K562 (cell line): Measurements from ENCODE around the gene CTDSP2. TPM values are rescaled to one million over a fixed set of nuclear protein-coding genes. Genes with fewer than 3 reads are reported as not detected.
A peak's percentile ranks its signal among the peaks of the same experiment; 100 is the strongest.

Experiments
- DIDO1 ChIP-seq: fragments of 450-650 bp; IDR thresholded peaks from 2 replicates; pipeline ENCODE4 v1.6.1; 2016; ENCODE audit warnings: low read depth, missing biosample characterization, missing genetic modification characterization
- HDAC2 ChIP-seq: fragments of 450-650 bp; IDR thresholded peaks from 2 replicates; pipeline ENCODE4 v1.6.1; 2016; ENCODE audit warnings: mild to moderate bottlenecking
- MTA1 ChIP-seq: fragments of 450-650 bp; IDR thresholded peaks from 2 replicates; pipeline ENCODE4 v1.6.1; 2017; ENCODE audit warnings: borderline replicate concordance
- POLR2A ChIP-seq: fragments of 450-650 bp; conservative IDR thresholded peaks from 2 replicates; pipeline ENCODE4 v1.6.1; 2016
- POLR2AphosphoS5 ChIP-seq: IDR thresholded peaks from 2 replicates; pipeline ENCODE4 v1.6.1; 2011; ENCODE audit warnings: mild to moderate bottlenecking, low read depth, low read length, moderate library complexity; ENCODE audit not compliant: control insufficient read depth, insufficient read depth
- POU5F1 ChIP-seq: fragments of 150-350 bp; IDR thresholded peaks from 2 replicates; pipeline ENCODE4 v1.6.1; 2014; ENCODE audit warnings: borderline replicate concordance, low read length, low read depth, mild to moderate bottlenecking; ENCODE audit not compliant: partially characterized antibody
- RBM14 ChIP-seq: fragments of 200-400 bp; formaldehyde crosslinking; IDR thresholded peaks from 2 replicates; pipeline ENCODE4 v1.6.1; 2018; ENCODE audit warnings: low read depth, mild to moderate bottlenecking, low read length, moderate library complexity, borderline replicate concordance; ENCODE audit not compliant: insufficient read depth
- SAP30 ChIP-seq: fragments of 200-600 bp; sonication (generic); IDR thresholded peaks from 2 replicates; pipeline ENCODE4 v1.6.1; 2012; ENCODE audit warnings: borderline replicate concordance, low read depth, mild to moderate bottlenecking, moderate library complexity, low read length, control low read depth, inconsistent platforms; ENCODE audit not compliant: insufficient read depth, poor library complexity, severe bottlenecking
- SIN3A ChIP-seq, 2 experiments: fragments of 150-350 bp in 1 of 2; IDR thresholded peaks; 2 replicates each; pipeline ENCODE4 v1.6.1; 2011 to 2016; ENCODE audit warnings: borderline replicate concordance in 2 of 2, low read depth in 2 of 2, low read length in 2 of 2, mild to moderate bottlenecking in 2 of 2, moderate library complexity in 2 of 2; ENCODE audit not compliant: control insufficient read depth in 1 of 2
- SIN3B ChIP-seq: fragments of 450-650 bp; IDR thresholded peaks from 2 replicates; pipeline ENCODE4 v1.6.1; 2017; ENCODE audit warnings: low read depth, mild to moderate bottlenecking, moderate library complexity
- SOX6 ChIP-seq: fragments of 450-650 bp; IDR thresholded peaks from 2 replicates; pipeline ENCODE4 v1.6.1; 2014; ENCODE audit warnings: mild to moderate bottlenecking
- SUPT5H ChIP-seq: fragments of 450-650 bp; IDR thresholded peaks from 2 replicates; pipeline ENCODE4 v1.6.1; 2016
- TBL1XR1 ChIP-seq, 2 experiments: IDR thresholded peaks; 2 replicates each; pipeline ENCODE4 v1.6.1; 2012; ENCODE audit warnings: improper control_type of control experiment in 2 of 2, low read length in 2 of 2, mild to moderate bottlenecking in 1 of 2
- TOE1 ChIP-seq, 2 experiments: fragments of 450-650 bp in 1 of 2; sonication (generic) in 1 of 2; formaldehyde crosslinking in 1 of 2; IDR thresholded peaks; 2 replicates each; pipeline versions ENCODE4 v1.7.1 to v1.8.0; 2016 to 2022; ENCODE audit warnings: borderline replicate concordance in 2 of 2, mild to moderate bottlenecking in 2 of 2, antibody characterized with exemption in 1 of 2, inconsistent platforms in 1 of 2, low read depth in 1 of 2, missing genetic modification reagents in 1 of 2, moderate library complexity in 1 of 2
- YY1 ChIP-seq, 3 experiments: IDR thresholded peaks; 2 replicates each; pipeline ENCODE4 v1.6.1; 2011; ENCODE audit warnings: low read length in 2 of 3, mild to moderate bottlenecking in 2 of 3, moderate library complexity in 2 of 3, borderline replicate concordance in 1 of 3, control low read depth in 1 of 3, low read depth in 1 of 3; ENCODE audit not compliant: insufficient read depth in 3 of 3, insufficient replicate concordance in 2 of 3, control insufficient read depth in 1 of 3, insufficient read length in 1 of 3; ENCODE audit errors: extremely low read depth in 1 of 3
- ZNF583 ChIP-seq: fragments of 250-450 bp; sonication (Bioruptor Pico); IDR thresholded peaks from 2 replicates; pipeline ENCODE4 v1.4.0; 2020
- polyA plus RNA-seq, 8 experiments: library from polyadenylated mRNA; depleted of rRNA in 4 of 8; stranded (reverse) in 5 of 8; unstranded in 3 of 8; fragments of >200 nt; fragmentation: Nextera tagmentation in 2 of 8; fragmentation: Illumina TruSeq in 1 of 8; extraction: Ambion mirVana in 2 of 8; extraction: Trizol in 1 of 8; gene quantifications; 2 replicates each; pipeline versions ENCODE4 v1.2.1 to v1.2.3, GENCODE V29; 2011 to 2014; ENCODE audit warnings: inconsistent platforms in 1 of 8, missing spikeins in 1 of 8
- total RNA-seq, 7 experiments: library from RNA; depleted of rRNA in 6 of 7; stranded (reverse); fragments of >200 nt in 6 of 7; fragmentation: Illumina TruSeq in 2 of 7; extraction: Trizol in 2 of 7; gene quantifications; 2 replicates each; pipeline versions ENCODE4 v1.2.1 to v1.2.3, GENCODE V29; 2011 to 2021; ENCODE audit warnings: low replicate concordance in 1 of 7
- TF ChIP-seq, protein P1 (sequence below): fragments of 450-650 bp; IDR thresholded peaks from 2 replicates; pipeline ENCODE4 v1.6.1; 2017; ENCODE audit warnings: antibody characterized with exemption
- TF ChIP-seq, protein P2 (sequence below): sonication (generic); formaldehyde crosslinking; IDR thresholded peaks from 2 replicates; pipeline ENCODE4 v1.8.1; 2023; ENCODE audit warnings: mild to moderate bottlenecking, missing genetic modification reagents, moderate library complexity
- TF ChIP-seq, protein P3 (sequence below): sonication (generic); formaldehyde crosslinking; IDR thresholded peaks from 2 replicates; pipeline ENCODE4 v1.9.0; 2022; ENCODE audit warnings: mild to moderate bottlenecking, missing genetic modification reagents
- TF ChIP-seq, protein P4 (sequence below): fragments of 250-450 bp; sonication (Bioruptor Pico); IDR thresholded peaks from 2 replicates; pipeline ENCODE4 v1.9.0; 2021; ENCODE audit warnings: mild to moderate bottlenecking, inconsistent platforms

Gene CTDSP2
- total and polyA plus RNA-seq, 9 of the 15 experiments (the other 6 are each of a cell fraction or from before 2014, with no cell fraction given): 20.4 to 108 (median 47.7) TPM

DNA sequence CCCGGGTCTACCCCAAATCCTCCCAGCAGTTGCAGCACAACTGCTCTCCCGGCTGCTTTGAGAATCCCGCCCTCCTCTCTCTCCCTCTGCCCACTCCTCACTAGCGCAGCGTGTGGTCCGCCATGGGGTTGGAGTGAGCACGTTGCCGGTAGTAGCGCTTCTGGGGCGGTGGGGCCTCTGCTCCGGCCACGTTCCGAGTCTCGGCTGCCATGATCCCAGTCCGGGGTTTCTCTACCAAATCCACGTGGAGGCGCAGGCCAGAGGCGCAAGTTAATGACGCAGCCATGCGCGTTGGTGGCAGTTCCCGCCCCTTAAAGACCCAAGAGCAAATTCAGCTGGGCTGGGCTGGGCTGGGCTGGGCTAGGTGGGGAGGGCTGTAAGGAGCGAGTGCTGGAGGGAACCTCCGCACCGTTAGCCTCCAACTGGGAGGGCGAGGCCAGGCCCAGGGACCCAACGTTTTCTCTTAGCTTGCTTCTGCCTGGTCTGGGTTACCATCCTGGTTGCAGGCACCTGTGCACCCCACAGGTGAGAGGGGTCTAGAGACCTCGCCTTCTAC, 74.6 kb downstream of the CTDSP2 start, which contains the start of gene METTL1 (continued):
- TF ChIP-seq YY1 (IDR thresholded peaks at IDR 0.05; ENCODE audit: borderline replicate concordance in 1 of 3, control insufficient read depth in 1 of 3, extremely low read depth in 1 of 3, insufficient read depth in 3 of 3, insufficient read length in 1 of 3, insufficient replicate concordance in 2 of 3, low read depth in 1 of 3, low read length in 2 of 3) (peak; percentile 76 to 92 (median 88)), RBM14 (no peak), DIDO1 (peak; percentile 73), SIN3B (peak; percentile 96), TBL1XR1 (IDR thresholded peaks at IDR 0.05; ENCODE audit: low read length in 2 of 2) (peak in 1 of 2 experiments; percentile 49; a peak in 1 of 4 replicates), POLR2AphosphoS5 (peak; percentile 77), POLR2A (peak; percentile 97), ZNF583 (CRISPR knock-in tag) (no peak), SUPT5H (peak; percentile 95), SIN3A (IDR thresholded peaks at IDR 0.05; ENCODE audit: borderline replicate concordance in 2 of 2, control insufficient read depth in 1 of 2, low read depth in 2 of 2, low read length in 2 of 2) (peak; percentile 98 to 99), SAP30 (peak; percentile 100), POU5F1 (peak; percentile 30), TOE1 (IDR thresholded peaks at IDR 0.05; ENCODE audit: borderline replicate concordance) (peak; percentile 92), TOE1 (CRISPR knock-in tag; IDR thresholded peaks at IDR 0.05; ENCODE audit: borderline replicate concordance, low read depth) (no peak; the same call in 1 of the 2 replicates), HDAC2 (peak; percentile 100), SOX6 (peak; percentile 41; the same call in 1 of the 2 replicates), MTA1 (peak; percentile 98)
- TF ChIP-seq, protein P1, sequence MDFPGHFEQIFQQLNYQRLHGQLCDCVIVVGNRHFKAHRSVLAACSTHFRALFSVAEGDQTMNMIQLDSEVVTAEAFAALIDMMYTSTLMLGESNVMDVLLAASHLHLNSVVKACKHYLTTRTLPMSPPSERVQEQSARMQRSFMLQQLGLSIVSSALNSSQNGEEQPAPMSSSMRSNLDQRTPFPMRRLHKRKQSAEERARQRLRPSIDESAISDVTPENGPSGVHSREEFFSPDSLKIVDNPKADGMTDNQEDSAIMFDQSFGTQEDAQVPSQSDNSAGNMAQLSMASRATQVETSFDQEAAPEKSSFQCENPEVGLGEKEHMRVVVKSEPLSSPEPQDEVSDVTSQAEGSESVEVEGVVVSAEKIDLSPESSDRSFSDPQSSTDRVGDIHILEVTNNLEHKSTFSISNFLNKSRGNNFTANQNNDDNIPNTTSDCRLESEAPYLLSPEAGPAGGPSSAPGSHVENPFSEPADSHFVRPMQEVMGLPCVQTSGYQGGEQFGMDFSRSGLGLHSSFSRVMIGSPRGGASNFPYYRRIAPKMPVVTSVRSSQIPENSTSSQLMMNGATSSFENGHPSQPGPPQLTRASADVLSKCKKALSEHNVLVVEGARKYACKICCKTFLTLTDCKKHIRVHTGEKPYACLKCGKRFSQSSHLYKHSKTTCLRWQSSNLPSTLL: no peak
- TF ChIP-seq, protein P2, sequence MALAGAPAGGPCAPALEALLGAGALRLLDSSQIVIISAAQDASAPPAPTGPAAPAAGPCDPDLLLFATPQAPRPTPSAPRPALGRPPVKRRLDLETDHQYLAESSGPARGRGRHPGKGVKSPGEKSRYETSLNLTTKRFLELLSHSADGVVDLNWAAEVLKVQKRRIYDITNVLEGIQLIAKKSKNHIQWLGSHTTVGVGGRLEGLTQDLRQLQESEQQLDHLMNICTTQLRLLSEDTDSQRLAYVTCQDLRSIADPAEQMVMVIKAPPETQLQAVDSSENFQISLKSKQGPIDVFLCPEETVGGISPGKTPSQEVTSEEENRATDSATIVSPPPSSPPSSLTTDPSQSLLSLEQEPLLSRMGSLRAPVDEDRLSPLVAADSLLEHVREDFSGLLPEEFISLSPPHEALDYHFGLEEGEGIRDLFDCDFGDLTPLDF: peak; percentile 96
- TF ChIP-seq, protein P3, sequence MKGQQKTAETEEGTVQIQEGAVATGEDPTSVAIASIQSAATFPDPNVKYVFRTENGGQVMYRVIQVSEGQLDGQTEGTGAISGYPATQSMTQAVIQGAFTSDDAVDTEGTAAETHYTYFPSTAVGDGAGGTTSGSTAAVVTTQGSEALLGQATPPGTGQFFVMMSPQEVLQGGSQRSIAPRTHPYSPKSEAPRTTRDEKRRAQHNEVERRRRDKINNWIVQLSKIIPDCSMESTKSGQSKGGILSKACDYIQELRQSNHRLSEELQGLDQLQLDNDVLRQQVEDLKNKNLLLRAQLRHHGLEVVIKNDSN (CRISPR knock-in tag): peak; percentile 80
- TF ChIP-seq, protein P4, sequence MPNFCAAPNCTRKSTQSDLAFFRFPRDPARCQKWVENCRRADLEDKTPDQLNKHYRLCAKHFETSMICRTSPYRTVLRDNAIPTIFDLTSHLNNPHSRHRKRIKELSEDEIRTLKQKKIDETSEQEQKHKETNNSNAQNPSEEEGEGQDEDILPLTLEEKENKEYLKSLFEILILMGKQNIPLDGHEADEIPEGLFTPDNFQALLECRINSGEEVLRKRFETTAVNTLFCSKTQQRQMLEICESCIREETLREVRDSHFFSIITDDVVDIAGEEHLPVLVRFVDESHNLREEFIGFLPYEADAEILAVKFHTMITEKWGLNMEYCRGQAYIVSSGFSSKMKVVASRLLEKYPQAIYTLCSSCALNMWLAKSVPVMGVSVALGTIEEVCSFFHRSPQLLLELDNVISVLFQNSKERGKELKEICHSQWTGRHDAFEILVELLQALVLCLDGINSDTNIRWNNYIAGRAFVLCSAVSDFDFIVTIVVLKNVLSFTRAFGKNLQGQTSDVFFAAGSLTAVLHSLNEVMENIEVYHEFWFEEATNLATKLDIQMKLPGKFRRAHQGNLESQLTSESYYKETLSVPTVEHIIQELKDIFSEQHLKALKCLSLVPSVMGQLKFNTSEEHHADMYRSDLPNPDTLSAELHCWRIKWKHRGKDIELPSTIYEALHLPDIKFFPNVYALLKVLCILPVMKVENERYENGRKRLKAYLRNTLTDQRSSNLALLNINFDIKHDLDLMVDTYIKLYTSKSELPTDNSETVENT: peak; percentile 73; the same call in 1 of the 2 replicates
